GDM1 (cell line): Measurements from ENCODE around the gene IL23R.
A peak's percentile ranks its signal among the peaks of the same experiment; 100 is the strongest.
"Not testable (repeated sequence)": the region's sequence is repeated elsewhere in the genome, so short reads cannot be mapped to it uniquely, and the experiment has no call there.

Source experiments
- DNase-seq: peaks from one replicate; lab custom pipeline; 2025; lab: John Stamatoyannopoulos, UW

IL23R gene

GRCh38 chr1:67192902-67193301 lies 26.6 kb downstream of the IL23R start:
- no peak for DNase-seq

GRCh38 chr1:67193704-67194103 lies 27.4 kb downstream of the IL23R start:
- DNase-seq: no peak

GRCh38 chr1:67194209-67194863 lies 28.1 kb downstream of the IL23R start:
- DNase-seq: no peak

- no peak for DNase-seq
Observed at GRCh38 chr1:67200755-67201154, 34.5 kb downstream of the IL23R start.

GRCh38 chr1:67201891-67202290 lies 35.6 kb downstream of the IL23R start:
- DNase-seq: no peak

GRCh38 chr1:67204298-67204980 lies 38.2 kb downstream of the IL23R start:
- no peak for DNase-seq

- DNase-seq: not testable (repeated sequence)
Observed at GRCh38 chr1:67207398-67207797, 41.1 kb downstream of the IL23R start.

- DNase-seq: no peak
Observed at GRCh38 chr1:67208217-67208616, 42.0 kb downstream of the IL23R start.

GRCh38 chr1:67209521-67209920 lies 43.3 kb downstream of the IL23R start:
- no peak for DNase-seq

- no peak for DNase-seq
Observed at GRCh38 chr1:67211589-67212563, 45.6 kb downstream of the IL23R start.

GRCh38 chr1:67213164-67213563 lies 46.9 kb downstream of the IL23R start:
- no peak for DNase-seq

GRCh38 chr1:67213948-67214347 lies 47.7 kb downstream of the IL23R start:
- DNase-seq: no peak

- DNase-seq: peak; percentile 6
Observed at GRCh38 chr1:67214420-67215174, 48.3 kb downstream of the IL23R start.

- no peak for DNase-seq
Observed at GRCh38 chr1:67216401-67216800, 50.1 kb downstream of the IL23R start.

GRCh38 chr1:67217417-67217816 lies 51.2 kb downstream of the IL23R start:
- DNase-seq: no peak

- no peak for DNase-seq
Observed at GRCh38 chr1:67217938-67218337, 51.7 kb downstream of the IL23R start.

GRCh38 chr1:67224856-67225255 lies 58.6 kb downstream of the IL23R start:
- DNase-seq: no peak

GRCh38 chr1:67226688-67227087 lies 60.4 kb downstream of the IL23R start:
- DNase-seq: no peak

- no peak for DNase-seq
Observed at GRCh38 chr1:67227196-67227595, 60.9 kb downstream of the IL23R start.

GRCh38 chr1:67228791-67229190 lies 62.5 kb downstream of the IL23R start:
- no peak for DNase-seq

- no peak for DNase-seq
Observed at GRCh38 chr1:67230539-67230938, 64.3 kb downstream of the IL23R start.

GRCh38 chr1:67236277-67236676 lies 70.0 kb downstream of the IL23R start:
- DNase-seq: no peak
